Epithelial cell of proximal tubule (primary cell): ENCODE data around the gene GPBAR1. TPM values are rescaled to one million over a fixed set of nuclear protein-coding genes. Genes with fewer than 3 reads are reported as not detected.

Source experiments
- DNase-seq: peaks from one replicate; pipeline ENCODE4 v3.0.0-alpha.2; 2011; ENCODE audit warnings: low read depth
- H3K4me3 ChIP-seq: 2 replicates; pipeline ENCODE4 v1.5.1; 2011; ENCODE audit warnings: low read depth, mild to moderate bottlenecking, low read length
- total RNA-seq: library from RNA; depleted of rRNA; stranded (reverse); fragments of >200 nt; gene quantifications from 2 replicates; pipeline ENCODE4 v1.2.3, GENCODE V29; 2015
- TF ChIP-seq, protein P1 (sequence below): conservative IDR thresholded peaks from 2 replicates; pipeline ENCODE4 v1.5.1; 2012; ENCODE audit warnings: low read depth, mild to moderate bottlenecking, low read length

The GPBAR1 gene
- total RNA-seq, 1 donor from 2014 or later: 2.3 TPM

DNA sequence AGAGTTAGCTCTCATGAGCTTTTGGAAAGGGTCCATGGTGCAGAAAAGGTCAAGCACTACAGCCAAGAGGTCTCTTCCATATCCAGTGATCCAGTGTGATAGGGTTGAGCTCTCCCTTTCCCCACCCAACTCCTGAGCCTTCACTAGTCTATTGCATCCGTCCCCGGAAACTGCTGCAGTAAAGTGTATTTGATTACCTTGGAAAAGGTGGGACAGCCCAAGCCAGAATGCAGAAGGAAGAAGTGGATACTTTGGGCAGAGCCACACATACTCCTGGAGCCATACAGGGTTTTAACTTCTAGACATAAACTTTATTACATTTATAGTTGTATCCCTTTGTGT, 13.1 kb downstream of the GPBAR1 start:
- TF ChIP-seq, protein P1, sequence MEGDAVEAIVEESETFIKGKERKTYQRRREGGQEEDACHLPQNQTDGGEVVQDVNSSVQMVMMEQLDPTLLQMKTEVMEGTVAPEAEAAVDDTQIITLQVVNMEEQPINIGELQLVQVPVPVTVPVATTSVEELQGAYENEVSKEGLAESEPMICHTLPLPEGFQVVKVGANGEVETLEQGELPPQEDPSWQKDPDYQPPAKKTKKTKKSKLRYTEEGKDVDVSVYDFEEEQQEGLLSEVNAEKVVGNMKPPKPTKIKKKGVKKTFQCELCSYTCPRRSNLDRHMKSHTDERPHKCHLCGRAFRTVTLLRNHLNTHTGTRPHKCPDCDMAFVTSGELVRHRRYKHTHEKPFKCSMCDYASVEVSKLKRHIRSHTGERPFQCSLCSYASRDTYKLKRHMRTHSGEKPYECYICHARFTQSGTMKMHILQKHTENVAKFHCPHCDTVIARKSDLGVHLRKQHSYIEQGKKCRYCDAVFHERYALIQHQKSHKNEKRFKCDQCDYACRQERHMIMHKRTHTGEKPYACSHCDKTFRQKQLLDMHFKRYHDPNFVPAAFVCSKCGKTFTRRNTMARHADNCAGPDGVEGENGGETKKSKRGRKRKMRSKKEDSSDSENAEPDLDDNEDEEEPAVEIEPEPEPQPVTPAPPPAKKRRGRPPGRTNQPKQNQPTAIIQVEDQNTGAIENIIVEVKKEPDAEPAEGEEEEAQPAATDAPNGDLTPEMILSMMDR: no peak
- no peak overlapping the region for H3K4me3 ChIP-seq
- no peak for DNase-seq

DNA sequence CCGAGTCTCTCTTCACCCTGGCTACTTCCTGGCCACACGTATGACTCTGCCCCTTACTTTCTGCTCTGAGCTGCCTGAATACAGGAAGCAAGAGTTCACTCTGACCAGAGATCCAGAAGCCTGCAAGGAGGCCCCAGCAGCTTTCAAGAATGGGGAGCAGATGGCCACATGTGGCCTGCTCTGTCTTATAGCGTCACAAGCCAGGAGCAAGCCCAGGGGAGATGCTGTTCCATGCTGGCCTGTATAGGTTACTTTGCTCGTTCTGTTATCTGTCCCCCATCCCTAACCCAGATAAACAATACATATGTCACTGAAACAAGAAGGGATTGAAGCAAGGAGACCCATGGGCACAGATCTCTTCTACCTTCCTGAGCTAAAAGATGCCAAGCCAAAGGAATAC, 13.8 kb downstream of the GPBAR1 start:
- TF ChIP-seq, protein P1: no peak
- H3K4me3 ChIP-seq: no peak overlapping the region
- DNase-seq: no peak

DNA sequence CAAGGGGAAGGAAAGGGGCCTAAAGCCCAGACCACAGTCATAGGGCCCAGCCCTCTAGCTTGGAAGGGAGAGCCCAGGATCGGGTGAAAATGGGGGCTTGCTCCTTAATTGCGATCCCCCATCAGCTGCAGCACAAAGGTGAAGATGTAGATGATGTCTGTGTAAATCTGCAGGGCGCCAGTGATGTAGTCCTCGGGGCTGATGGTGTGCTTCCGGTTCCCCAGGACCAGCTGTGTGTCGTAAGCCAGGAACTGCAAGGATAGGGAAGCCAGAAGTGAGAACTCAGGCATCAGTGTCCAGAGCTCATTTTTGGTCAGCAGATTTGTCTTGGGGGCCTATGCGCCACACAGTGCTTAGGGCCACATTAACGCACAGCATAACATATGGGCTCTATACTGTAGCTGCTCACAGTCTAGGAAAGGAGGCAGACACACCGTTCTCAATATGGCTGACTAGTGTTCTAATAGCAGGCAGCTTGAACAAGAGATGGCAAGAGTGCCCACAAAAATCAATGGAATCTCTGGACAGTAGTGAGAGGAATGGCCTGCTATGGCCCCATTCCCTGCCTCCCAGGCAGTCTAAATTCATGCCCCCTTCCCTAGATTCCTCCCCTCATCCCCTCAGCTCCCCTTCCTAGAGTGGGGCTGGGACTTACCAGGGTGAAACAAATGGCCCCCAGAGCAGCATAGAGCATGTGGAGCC, 14.7 kb downstream of the GPBAR1 start:
- no peak for DNase-seq
- H3K4me3 ChIP-seq: no peak overlapping the region
- TF ChIP-seq, protein P1: no peak

DNA sequence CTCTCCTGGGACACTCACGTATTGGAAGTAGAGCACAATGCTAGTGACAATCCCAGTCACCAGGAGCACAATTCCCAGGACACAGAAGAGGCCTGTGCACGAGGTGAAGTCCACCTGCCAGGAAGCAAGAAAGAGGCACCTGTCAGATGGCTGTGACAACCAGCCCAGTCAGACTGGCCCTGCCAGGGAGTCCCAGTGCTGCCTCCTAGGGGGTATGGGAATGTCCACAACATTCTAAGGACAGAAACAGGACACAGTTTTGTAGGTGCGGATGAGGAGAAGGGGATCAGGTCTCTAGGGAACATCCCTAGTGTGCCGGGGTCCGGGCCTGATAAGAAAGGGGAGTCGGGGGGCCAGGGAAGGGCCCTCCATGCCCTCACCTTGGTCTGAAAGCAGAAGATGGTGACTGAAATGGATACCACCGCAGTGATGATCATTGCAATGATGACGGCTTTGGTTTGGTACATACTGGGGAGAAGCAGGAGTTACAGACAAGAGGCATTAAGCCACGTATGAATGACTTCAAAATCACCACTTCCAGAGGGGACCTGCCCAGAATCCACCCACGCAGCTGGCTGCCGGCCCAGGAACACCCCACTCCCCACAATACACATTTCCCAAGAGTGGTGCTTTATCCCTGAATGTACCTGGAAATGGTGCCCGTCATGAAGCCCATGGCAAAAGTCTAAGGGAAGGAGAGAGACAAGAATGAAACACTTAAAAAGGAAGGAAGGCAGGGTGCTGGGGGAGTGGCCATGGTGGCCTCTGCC, 16.4 kb downstream of the GPBAR1 start:
- no peak for DNase-seq

DNA sequence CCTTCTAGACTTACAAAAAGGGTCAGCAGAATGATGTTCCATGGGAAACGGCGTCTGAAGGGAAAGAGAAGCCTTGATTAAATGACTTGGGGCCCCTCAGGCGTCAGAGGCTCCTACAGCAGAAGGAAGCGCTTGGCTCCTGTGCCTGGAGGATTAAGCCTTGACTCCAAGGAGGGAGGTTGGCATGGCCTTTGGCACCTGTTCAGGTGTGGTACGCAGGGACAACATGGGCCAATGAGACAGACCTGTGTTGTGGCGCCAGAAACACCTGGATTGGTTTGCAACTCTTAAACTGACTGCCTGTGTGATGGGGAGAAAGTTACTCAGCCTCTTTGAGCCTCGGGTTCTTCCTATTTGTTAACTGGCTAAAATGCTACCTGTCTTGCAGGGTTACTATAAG, 17.1 kb downstream of the GPBAR1 start:
- TF ChIP-seq, protein P1: no peak
- DNase-seq: no peak
- no peak overlapping the region for H3K4me3 ChIP-seq

More for the DNA sequence above, 16.4 kb downstream of the GPBAR1 start:
- TF ChIP-seq, protein P1: peak; percentile 38
- H3K4me3 ChIP-seq: no peak overlapping the region

DNA sequence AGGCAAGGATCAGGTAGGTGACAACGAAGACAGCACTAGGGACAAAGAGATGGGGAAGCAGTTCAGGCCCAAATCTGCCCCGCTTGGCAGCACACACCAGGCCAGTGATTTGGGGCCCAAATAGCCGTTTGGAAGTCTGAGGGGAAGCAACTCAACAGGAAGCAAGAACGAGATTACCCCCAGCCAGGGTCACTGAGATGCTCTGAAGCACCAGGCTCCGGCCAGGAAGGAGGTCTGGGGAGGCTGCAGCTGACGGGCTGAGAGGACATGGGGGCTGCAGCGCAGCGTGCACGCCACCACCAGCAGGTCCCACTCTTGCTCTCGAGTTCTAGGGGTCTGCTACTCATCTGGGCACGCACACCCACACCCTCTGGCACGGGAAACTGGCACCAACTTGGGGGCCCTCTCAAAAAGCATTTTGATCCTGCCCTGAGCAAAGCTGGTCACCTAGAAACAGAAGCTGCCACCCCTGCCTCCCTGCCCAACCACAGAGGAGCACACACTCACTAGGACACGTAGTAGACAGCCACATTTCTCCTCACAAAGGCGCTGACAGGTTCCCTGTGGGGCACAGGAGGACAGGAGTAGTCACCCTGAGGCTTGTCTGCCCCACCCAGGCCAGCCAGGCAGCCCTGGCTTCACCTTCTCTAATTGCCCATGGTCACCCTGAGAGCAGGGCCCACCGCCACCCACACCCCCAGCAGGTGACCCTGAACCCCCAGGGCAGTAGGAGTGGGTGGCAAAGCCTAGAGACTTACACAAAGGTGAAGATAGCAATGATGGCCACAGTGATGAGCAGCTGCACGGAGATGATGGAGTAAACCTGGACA, 17.9 kb downstream of the GPBAR1 start:
- H3K4me3 ChIP-seq: no peak overlapping the region
- no peak for DNase-seq
- TF ChIP-seq, protein P1: no peak
